NCI-H82 treated with DMSO at 0.1 percent for 48 hours (cell line): ENCODE data around the gene TANGO2.

ENCODE experiments used
- DNase-seq: peaks from one replicate; lab custom pipeline; 2025; ENCODE audit not compliant: unreplicated experiment; lab: John Stamatoyannopoulos, UW

The TANGO2 gene

DNA sequence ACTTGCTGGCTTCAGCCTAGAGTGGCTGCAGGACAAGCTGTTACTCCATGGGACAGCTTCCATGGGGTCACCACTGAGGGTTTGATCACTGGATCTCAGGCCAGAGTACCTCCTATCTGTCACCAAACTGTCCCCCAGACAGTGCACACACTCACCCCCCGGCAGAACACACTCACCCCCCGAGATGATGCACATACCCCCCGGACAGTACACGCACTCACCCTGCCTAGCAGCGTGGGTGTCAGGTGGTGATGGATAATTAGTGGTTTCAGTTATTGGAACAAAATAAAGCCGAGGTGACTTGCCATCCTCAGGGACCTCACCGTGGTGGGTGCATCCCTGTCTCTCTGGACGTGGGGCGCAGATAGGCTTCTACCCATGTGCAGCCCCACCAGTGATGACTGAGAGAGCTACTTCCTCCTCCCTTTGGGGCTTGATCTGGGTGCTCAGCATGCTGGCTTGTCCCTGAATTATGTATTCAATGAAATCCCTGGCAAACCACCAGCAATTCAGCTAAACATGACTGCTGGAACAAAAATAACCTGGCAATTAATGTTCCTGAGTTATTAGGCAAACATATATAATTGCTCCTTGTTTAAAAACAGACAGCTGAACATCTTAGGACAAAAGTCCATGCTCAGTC, 18.9 kb downstream of the TANGO2 start:
- DNase-seq, result no peak

DNA sequence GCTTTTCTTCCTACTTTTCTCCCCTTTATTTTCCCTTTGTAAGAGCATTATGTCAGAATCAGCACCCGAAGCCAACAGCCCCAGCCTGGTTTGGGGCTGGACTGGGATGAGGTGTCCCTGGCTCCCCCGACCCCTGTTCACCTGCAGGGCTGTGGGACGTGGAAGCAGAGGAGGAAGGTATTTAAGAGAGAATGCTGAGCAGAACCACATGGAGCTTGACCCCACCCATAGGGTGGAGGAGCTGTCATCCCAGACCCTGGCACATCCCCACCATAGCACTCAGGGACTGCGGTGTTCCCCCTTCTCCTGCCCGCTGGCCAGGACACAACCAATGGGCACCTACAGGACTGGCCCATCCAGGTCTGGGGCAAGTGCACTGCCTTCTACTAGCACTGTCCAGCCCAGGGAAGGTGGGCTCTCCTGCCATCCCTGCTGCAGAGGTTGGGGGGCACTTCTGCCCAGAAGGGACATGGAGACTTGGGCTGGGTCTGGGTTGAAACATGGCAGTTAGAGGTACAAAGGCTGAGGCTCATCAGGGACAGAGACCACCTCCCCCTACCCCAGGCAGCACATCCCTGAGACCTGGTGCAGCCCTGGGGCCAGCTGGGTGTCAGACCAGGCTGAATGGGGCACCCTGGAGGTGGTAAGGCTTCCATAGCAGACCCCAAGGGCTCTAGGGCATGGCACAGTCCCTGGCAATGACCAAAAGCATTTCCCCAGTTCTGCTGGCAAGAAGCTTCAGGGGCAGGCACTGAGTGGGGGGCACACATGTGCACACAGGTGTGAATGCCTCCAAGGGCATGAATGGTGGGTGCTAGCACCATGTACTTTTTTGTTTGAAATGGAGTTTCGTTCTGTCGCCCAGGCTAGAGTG, 19.7 kb downstream of the TANGO2 start:
- DNase-seq, result no peak

DNA sequence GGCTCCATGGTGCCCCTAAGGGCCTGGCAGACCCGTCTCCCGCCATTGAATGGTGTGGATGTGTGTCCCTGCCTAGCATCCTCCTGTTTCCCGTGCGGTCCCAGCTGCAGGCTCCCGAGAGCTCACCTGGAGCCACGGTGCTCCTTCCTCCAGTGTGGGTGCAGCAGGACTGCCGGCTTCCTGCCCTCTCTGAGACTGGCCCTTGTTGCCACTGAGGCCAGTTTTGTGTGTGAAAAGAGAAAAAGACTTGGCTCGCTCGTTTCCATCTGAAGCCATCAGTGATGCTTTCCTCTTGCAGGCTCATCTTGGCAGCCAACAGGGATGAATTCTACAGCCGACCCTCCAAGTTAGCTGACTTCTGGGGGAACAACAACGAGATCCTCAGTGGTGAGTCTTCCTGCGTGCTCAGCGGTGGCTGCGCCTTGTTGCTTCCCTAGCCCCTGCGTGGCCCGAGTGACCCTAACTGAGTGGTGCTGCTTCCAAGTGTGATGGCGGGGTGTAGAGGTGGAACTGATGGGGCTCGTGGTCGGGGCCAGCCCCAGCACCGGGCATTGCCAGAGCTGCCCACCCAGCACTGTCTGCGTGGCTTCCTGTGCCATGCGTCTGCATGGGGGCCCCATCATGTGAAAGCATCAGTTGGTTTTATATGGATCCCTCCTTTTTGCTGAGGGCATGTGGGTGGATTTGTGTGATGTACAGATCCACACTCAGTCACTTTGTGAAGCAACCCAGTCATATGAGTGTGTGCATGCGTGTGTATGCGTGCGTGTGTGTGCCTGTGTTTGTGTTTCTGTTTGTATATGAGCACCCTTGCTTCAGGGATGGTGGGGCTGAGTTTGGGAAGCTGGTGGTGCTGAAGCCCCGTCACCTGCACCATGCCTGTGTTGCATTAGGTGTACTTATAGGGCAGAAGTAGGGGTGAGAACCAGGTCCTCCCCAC, 22.4 kb downstream of the TANGO2 start:
- DNase-seq, result no peak

DNA sequence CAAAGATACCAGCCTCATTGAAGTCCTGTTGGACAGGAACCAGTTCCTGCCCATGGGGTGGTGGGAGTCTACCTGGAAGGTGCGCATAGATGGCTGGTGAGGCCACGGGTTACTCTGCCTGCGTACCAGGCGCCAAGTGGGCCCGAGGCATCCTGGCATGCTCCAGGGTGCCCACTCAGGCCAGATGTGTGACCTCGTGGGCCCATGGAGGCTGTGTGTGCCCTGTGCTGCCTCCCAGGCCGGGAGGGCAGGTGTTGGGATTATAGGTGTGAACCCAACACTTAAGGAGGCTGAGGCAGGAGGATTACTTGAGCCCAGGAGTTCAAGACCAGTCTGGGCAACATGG, 23.1 kb downstream of the TANGO2 start:
- no peak for DNase-seq

DNA sequence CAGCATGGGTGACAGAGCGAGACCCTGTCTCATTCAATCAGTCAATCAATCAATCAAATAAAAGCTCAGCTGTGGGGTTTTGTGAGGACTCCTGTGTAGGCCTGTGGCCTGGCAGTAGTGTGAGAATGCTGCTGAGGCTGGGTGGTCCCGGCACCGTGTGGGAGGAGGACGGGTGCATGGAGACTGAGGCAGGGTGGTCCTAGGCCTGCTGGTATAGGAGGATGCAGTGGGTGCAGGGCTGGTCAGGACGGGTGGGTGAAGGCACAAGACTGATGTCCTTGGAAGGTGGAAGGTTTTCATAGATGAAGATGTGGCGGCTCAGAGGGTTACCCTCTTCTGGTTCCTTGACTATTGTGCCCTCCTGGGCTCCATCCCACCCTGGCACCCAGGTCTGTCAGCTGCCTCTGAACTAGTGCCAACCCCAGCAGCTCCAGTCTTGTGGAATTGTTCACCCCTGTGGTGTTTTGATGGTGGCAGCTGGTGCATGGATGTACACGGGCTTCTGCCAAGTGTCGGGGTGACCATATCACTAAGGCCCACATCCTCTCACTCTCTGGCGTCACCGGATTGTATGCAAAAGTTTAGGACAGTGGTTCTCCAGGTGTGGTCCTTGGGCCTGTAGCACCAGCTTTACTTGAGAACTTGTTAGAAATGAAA, 23.7 kb downstream of the TANGO2 start:
- no peak for DNase-seq

DNA sequence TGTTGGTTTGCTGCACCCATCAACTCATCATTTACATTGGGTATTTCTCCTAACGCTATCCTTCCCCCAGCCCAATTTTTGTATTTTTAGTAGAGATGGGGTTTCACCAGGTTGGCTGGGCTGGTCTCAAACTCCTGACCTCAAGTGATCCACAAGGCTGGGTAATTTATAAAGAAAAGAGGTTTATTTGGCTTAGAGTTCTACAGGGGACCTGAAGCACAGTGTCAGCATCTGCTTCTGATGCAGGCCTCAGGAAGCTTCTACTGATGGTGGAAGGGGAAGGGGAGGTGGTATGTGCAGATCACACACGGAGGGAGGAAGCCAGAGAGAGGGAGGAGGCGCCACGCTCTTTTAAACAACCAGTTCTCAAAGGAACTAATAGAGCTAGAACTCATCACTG, 25.8 kb downstream of the TANGO2 start:
- DNase-seq, result no peak

DNA sequence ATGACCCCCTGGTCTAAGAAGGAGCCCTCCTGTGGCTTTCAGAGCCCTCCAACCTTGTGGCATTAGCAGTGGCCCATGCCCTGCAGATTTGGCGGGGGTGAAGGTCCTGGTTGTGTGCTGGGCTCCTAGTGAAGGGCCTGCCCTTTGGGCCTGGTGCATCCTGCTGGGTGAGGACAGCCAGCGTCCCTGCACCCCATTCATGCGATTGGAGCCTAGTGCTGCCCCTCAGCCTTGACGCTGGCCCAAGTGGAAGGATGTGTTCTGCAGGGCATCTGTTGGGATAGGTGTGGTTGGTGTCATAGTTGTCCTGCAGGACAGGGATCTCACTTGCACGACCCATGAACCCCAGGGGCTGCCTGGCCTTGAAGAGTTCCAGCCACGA, 31.0 kb downstream of the TANGO2 start:
- no peak for DNase-seq

DNA sequence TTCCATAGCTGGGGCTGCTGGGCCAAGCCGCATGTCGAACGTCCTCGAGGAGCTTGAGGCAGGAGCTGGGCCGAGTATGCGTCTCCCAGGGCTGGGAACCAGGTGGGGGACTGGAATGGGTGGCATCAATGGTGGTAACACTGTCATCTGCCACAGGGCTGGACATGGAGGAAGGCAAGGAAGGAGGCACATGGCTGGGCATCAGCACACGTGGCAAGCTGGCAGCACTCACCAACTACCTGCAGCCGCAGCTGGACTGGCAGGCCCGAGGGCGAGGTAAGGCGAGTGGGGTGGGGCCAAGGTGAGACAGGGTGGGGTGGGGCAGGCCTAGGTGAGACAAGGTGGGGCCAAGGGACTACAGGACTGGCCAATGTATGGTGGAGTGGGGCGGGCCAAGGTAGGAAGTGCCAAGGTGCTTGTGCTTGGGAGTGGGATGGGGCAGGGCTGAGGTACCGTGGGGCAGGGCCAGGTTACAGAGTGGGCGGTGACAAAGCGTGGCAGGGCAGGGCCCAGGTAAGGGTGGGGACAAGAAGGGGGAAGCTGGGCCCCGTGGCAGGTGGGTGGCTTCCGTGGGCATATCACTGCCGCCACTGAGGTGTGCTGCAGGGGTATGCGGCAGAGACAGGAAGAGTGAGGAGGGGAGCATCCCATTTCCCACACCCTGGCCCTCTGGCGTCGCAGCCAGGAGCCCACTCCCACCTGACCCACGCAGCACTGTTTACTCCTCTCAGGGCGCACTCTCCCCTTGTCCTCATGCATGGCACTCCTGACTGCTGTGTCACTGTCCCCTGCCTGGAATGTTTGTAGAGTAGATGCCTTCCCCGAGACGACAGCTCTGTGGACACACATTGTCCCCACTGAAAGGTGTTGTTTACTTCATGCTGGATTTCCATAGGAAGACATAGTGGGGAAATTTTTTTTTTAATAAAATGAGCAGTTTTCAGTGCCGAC, 31.7 kb downstream of the TANGO2 start:
- no peak for DNase-seq

DNA sequence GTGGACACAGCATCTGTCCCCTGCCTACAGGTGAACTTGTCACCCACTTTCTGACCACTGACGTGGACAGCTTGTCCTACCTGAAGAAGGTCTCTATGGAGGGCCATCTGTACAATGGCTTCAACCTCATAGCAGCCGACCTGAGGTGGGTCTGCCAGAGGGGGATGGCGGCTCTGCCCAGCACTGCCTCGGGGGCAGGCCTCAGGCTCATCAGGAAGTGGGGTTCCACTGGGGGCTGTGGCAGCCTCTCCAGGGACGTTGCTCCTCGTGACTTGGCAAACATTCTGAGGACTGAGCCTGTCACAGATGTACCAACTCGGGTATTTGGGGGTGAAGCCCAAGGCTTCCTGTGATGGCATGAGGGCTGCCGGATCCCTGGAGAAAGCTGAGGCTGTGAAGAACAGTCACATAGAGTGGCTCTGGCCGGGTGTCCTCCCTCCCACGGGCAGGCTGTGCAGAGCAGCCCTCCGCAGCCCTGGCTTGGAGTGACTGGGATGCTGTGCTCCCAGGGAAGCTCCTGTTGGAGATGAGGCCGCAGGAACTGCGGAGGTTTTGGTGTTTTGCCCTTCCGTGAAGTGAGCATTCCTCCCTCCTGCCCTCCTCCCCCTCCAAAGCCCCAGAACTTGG, 32.6 kb downstream of the TANGO2 start:
- DNase-seq, result no peak

DNA sequence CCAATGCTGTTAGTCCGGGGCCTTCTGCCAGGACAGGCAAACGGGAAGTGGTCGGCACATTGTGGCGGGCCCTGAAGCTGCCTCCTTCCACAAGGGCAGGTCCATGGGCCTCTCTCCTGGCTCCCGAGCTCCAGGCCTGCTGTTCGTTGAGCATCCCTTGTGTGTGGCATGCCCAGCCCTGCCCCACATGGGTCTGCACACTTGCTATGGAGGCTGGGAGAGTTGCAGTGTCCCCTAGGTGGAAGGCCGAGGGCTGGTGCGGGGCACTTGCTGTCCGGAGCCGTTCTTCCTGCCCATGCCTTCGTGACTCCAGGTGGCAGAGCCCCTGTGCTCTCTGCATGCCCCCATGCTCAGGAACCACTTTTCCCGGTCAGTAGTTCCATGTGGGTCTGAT, 33.1 kb downstream of the TANGO2 start:
- DNase-seq, result no peak

DNA sequence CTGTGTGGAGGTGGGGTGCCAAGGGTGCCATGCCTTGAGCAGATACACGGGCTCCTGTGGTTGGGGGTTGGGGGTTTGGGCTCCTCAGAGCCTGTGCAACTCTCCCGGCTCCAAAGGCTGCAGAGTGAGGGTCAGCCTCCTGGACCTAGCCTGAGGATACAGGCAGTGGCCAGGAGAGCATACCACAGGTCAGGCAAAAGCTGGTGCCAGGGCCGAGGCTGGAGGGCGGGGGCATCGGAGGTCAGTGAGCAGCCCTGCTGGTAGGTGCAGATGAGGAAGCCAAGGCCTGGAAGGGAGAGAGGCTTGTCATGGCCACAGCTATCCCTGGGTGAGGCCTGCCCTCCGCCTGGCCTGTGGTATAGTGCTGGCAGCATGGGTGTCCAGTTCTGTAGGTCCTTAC, 33.6 kb downstream of the TANGO2 start:
- no peak for DNase-seq

DNA sequence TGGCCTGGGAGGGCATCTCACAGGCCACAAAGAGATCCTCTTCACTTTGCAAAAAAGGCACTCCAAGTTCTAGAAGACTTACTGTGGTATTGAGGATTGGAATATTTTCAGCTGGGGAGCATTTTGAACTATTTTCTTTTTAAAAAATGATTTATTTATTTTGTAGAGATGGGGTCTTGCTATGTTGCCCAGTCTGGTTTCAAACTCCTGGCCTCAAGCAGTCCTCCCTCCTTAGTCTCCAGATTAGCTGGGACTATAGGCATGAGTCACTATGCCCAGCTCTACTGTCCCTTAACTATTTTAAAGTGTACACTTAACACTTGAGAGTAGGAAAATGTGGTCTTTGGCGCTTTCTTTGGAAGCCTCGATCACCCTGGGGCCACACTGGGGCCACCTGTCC, 34.2 kb downstream of the TANGO2 start:
- no peak for DNase-seq

DNA sequence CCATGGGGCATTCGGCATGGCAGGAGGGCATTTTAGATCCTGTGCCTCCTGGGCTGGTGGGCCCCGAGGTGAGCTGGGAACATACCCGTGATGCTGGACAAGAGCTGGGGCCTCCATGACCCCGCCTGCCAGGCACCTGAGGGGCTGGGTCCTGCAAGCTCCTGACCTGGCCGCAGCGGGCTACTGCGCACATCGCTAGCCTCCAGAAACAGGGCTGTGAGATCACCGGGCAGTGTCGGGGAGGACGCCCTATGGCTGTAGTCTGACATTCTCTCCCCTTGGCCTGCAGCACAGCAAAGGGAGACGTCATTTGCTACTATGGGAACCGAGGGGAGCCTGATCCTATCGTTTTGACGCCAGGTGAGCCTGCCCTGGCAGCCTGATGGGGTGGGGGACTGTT, 34.7 kb downstream of the TANGO2 start:
- DNase-seq, result no peak

DNA sequence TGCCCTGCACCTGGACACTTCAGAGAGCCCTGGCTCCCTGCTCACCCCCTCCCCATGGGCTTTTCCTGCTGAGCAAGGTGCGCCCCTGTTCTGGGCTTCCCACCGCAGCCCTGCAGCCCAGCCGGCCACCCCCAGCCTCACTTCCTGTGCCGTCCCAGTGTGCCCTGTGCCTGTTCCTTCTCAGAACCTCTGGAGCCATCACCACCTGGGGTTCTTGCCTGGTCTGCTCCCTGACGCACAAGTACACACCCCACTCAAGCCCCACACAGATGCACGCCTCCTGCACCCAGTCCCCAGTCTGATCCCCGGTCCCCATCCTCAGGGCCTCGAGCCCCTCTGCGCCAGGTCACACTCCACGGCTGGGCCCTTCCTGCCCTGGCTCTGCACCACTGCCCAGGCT, 35.3 kb downstream of the TANGO2 start:
- no peak for DNase-seq

DNA sequence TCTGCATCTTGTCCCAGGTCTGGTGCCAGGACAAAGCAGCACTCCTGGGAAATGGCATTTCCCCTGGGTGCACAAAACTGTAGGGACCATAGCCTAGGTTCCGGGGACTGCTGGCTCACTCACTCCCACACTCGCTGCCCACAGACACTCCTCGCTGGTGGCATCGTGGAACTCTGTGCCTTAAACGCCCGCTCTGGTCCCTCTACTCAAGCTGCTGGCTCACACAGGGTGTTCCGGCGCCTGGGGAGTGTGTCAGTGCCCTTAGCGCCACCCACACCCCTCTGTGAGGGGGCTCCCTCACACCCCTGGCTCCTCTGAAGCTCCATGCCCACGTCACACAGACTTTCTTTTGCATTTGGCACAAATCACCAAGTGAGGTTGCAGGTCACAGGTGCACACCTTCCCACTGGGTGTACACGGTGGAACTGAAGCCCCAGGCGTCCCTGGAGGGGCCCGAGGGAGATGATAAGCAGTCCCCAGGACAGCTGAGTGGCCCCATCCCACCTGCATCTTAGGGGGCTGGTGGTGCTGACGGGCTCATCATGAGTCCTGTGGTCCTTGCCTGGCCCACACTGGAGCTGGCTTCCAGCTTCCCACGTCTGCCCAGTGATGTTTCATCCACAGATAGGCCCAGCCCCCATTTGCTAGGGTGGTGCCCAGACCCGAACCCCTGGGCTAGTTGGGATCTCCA, 35.9 kb downstream of the TANGO2 start:
- no peak for DNase-seq

DNA sequence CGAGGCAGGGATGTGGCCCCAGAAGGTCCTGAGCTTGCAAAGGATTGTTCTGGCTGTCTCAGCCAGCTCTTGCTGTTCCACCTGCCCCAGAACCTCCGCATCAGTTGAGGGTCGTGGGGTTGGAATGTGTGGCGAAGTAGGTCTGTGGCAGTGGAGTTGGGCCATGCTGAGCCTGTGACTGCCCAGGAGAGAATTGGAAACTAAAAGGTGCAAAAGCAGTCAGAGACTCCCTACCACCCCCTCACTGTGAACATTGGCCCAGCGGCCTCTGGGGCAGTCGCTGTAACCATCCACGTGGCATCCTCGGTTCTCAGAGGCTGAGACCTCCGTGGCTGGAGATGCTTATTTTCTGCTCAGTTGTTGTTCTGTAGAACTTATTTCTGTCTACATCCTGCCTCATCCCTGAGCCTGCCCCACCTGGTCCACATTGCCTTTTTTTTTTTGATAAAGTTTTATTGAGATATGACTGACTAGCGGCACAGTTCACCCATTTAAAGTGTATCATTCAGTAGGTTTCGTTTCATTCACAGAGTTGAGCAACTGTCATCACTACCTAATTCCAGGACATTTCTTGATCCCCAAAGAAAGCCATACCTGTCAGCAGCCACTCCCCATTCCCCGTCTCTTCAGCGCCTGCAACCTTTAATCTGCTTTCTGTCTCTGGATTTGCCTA, 36.8 kb downstream of the TANGO2 start:
- DNase-seq, result no peak

DNA sequence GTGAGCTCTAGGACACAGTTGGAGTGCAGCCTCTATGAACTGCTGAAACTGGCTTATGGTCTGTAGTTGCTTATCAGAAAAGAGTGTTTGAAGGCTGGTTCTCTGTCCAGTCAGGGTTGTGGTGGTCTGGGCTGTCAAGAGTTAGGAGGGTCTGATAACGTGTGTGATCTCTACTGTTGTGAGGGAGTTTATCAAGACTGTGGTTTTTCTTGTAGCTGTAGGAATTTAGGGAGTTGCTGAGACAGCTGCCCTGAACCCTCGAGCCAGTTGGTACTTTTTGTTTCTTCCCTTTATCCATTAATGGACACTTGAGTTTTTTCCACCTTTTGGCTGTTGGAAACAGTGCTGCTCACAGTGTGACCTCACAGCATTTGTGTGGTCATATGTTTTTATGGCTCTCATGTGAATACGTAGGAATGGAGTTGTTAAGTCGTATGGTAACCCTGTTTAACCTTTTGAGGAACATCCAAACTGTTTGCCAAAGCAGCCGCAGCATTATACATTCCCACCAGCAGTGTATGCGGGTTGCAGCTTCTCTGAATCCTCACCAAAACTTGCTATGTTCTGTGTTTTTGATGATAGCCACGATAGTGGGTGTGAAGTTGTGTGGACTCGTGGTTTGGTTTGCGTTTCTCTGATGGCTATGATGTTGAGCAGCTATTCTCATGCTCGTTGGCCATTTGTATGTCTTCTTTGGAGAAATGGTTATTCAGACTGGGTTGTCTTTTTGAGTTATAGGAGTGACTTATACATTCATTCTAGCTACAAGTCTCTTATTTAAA, 38.3 kb downstream of the TANGO2 start:
- DNase-seq, result no peak
